ENCODE data around the gene HAUS6. TPM values are rescaled to one million over a fixed set of nuclear protein-coding genes. Genes with fewer than 3 reads are reported as not detected.

HAUS6 gene
- total and polyA plus RNA-seq, 2 of the 13 experiments (the other 11 are each of a cell fraction or from before 2014, with no cell fraction given): 9.8 to 31.1 TPM

- TF ChIP-seq E2F1 (CRISPR knock-in tag; IDR thresholded peaks at IDR 0.05) (peak; percentile 74), ZNF263 (CRISPR knock-in tag; IDR thresholded peaks at IDR 0.05) (peak; percentile 39; the same call in 1 of the 2 replicates), STAG1 (CRISPR knock-in tag; IDR thresholded peaks at IDR 0.05) (peak; percentile 86), BCL6 (CRISPR knock-in tag; IDR thresholded peaks at IDR 0.05) (peak; percentile 50), ZNF83 (CRISPR knock-in tag; IDR thresholded peaks at IDR 0.05; ENCODE audit: borderline replicate concordance) (peak; percentile 32; the same call in 1 of the 2 replicates), RFXANK (CRISPR knock-in tag; IDR thresholded peaks at IDR 0.05) (no peak), ZNF362 (CRISPR knock-in tag; IDR thresholded peaks at IDR 0.05; ENCODE audit: borderline replicate concordance) (peak; percentile 16; the same call in 1 of the 2 replicates), YEATS2 (CRISPR knock-in tag; IDR thresholded peaks at IDR 0.05; ENCODE audit: borderline replicate concordance) (peak; percentile 89), SRSF4 (IDR thresholded peaks at IDR 0.05; ENCODE audit: low read depth, low read length, poor library complexity, severe bottlenecking) (no peak), PRDM4 (CRISPR knock-in tag; IDR thresholded peaks at IDR 0.05; ENCODE audit: borderline replicate concordance) (no peak; the same call in 1 of the 2 replicates), ADNP (CRISPR knock-in tag; IDR thresholded peaks at IDR 0.05) (0 out of 2 replicates have a peak, but pooled peaks have one; percentile 20), CHD2 (IDR thresholded peaks at IDR 0.05; ENCODE audit: low read depth, low read length) (peak; percentile 98)
- TF ChIP-seq, protein P1, sequence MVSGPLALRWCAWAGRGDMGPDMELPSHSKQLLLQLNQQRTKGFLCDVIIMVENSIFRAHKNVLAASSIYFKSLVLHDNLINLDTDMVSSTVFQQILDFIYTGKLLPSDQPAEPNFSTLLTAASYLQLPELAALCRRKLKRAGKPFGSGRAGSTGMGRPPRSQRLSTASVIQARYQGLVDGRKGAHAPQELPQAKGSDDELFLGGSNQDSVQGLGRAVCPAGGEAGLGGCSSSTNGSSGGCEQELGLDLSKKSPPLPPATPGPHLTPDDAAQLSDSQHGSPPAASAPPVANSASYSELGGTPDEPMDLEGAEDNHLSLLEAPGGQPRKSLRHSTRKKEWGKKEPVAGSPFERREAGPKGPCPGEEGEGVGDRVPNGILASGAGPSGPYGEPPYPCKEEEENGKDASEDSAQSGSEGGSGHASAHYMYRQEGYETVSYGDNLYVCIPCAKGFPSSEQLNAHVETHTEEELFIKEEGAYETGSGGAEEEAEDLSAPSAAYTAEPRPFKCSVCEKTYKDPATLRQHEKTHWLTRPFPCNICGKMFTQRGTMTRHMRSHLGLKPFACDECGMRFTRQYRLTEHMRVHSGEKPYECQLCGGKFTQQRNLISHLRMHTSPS (CRISPR knock-in tag; IDR thresholded peaks at IDR 0.05; ENCODE audit: low read depth): peak; percentile 62; the same call in 1 of the 2 replicates
Observed at GRCh38 chr9:19048966-19049916, 53.5 kb downstream of the HAUS6 start, which contains the start of gene RRAGA (continued).

Measured in HepG2 (cell line).